Measurements from ENCODE around the gene KRT6C. TPM values are rescaled to one million over a fixed set of nuclear protein-coding genes. Genes with fewer than 3 reads are reported as not detected.
"Not testable (repeated sequence)": the region's sequence is repeated elsewhere in the genome, so short reads cannot be mapped to it uniquely, and the experiment has no call there.

KRT6C gene
- total and polyA plus RNA-seq, 2 experiments from 2014 or later: not detected

- H3K27ac Mint-ChIP-seq; H3F3A ChIP-seq (replicated peaks; ENCODE audit: low read depth); H3K36me3 ChIP-seq (ENCODE audit: insufficient read depth); H3K79me2 ChIP-seq (replicated peaks; ENCODE audit: insufficient read depth); H3K4me3 Mint-ChIP-seq; H3K36me3 Mint-ChIP-seq (ENCODE audit: low read depth); H3K27ac ChIP-seq (ENCODE audit: low read depth); H2AFZ ChIP-seq; H4K20me1 ChIP-seq (replicated peaks; ENCODE audit: insufficient read depth); H3K4me2 ChIP-seq; H3K9me2 ChIP-seq (ENCODE audit: insufficient read depth); ATAC-seq; H3K27me3 ChIP-seq (ENCODE audit: insufficient read depth); DNase-seq (ENCODE audit: low spot score); H3K4me3 ChIP-seq: not testable (repeated sequence)
- Mint-ChIP-seq H3K4me1 (peaks cover 26% of the 10 kb centered on the region), H3K27me3 (ENCODE audit: insufficient read depth, low read depth, poor library complexity) (peaks cover 13% of the 10 kb centered on the region), H3K9me3 (peaks cover 15% of the 10 kb centered on the region)
- peaks cover 19% of the 10 kb centered on the region for H3K4me1 ChIP-seq (ENCODE audit: insufficient read depth)
Measured at GRCh38 chr12:52492405-52492804, 18.8 kb upstream of the KRT6C start.

GRCh38 chr12:52491495-52491894 lies 17.9 kb upstream of the KRT6C start:
- not testable (repeated sequence) for H4K20me1 ChIP-seq (replicated peaks; ENCODE audit: insufficient read depth); H3K36me3 ChIP-seq (ENCODE audit: insufficient read depth); H3K4me3 Mint-ChIP-seq; H3K27me3 ChIP-seq (ENCODE audit: insufficient read depth); H3K9me2 ChIP-seq (ENCODE audit: insufficient read depth); DNase-seq (ENCODE audit: low spot score); H3K27me3 Mint-ChIP-seq (ENCODE audit: insufficient read depth, low read depth, poor library complexity); ATAC-seq; H3K4me3 ChIP-seq; H3K36me3 Mint-ChIP-seq (ENCODE audit: low read depth); H3K79me2 ChIP-seq (replicated peaks; ENCODE audit: insufficient read depth); H3K27ac ChIP-seq (ENCODE audit: low read depth); H3F3A ChIP-seq (replicated peaks; ENCODE audit: low read depth); H3K4me2 ChIP-seq; H2AFZ ChIP-seq; H3K27ac Mint-ChIP-seq
- Mint-ChIP-seq H3K4me1 (peaks cover 18% of the 10 kb centered on the region), H3K9me3 (peaks cover 17% of the 10 kb centered on the region)
- H3K4me1 ChIP-seq (ENCODE audit: insufficient read depth): peaks cover 15% of the 10 kb centered on the region

GRCh38 chr12:52488736-52489135 lies 15.1 kb upstream of the KRT6C start:
- H3F3A ChIP-seq (replicated peaks; ENCODE audit: low read depth): no peaks in the 10 kb centered on the region
- H3K9me2 ChIP-seq (ENCODE audit: insufficient read depth): no peaks in the 10 kb centered on the region
- H3K79me2 ChIP-seq (replicated peaks; ENCODE audit: insufficient read depth): no peaks in the 10 kb centered on the region
- H3K27me3 ChIP-seq (ENCODE audit: insufficient read depth): no peaks in the 10 kb centered on the region
- H3K27ac Mint-ChIP-seq: no peak overlapping the region
- no peaks in the 10 kb centered on the region; the same call in 2 of the 3 replicates for H3K4me1 Mint-ChIP-seq
- no peaks in the 10 kb centered on the region for H4K20me1 ChIP-seq (replicated peaks; ENCODE audit: insufficient read depth)
- H3K4me2 ChIP-seq: no peak overlapping the region
- no peak overlapping the region for H3K4me3 Mint-ChIP-seq
- peaks cover 3% of the 10 kb centered on the region; the same call in 2 of the 3 replicates for H3K36me3 Mint-ChIP-seq (ENCODE audit: low read depth)
- DNase-seq (ENCODE audit: low spot score): no peak
- H3K27ac ChIP-seq (ENCODE audit: low read depth): no peak overlapping the region
- H3K9me3 Mint-ChIP-seq: peaks cover 17% of the 10 kb centered on the region
- no peak overlapping the region for H2AFZ ChIP-seq
- H3K27me3 Mint-ChIP-seq (ENCODE audit: insufficient read depth, low read depth, poor library complexity): peaks cover 2% of the 10 kb centered on the region
- ATAC-seq: no peak
- H3K36me3 ChIP-seq (ENCODE audit: insufficient read depth): no peaks in the 10 kb centered on the region
- no peak overlapping the region for H3K4me3 ChIP-seq
- no peaks in the 10 kb centered on the region for H3K4me1 ChIP-seq (ENCODE audit: insufficient read depth)
- TF ChIP-seq ZNF462 (CRISPR knock-in tag; IDR thresholded peaks at IDR 0.05): no peak
- TF ChIP-seq NANOG (IDR thresholded peaks at IDR 0.05; ENCODE audit: borderline replicate concordance): no peak
- TF ChIP-seq STAT1 (IDR thresholded peaks at IDR 0.05; ENCODE audit: unreplicated experiment): no peak
- no peak for TF ChIP-seq CTCF (conservative IDR thresholded peaks at IDR 0.05; ENCODE audit: low read depth in 2 of 2)
- TF ChIP-seq EZH2phosphoT487 (IDR thresholded peaks at IDR 0.05; ENCODE audit: unreplicated experiment): no peak
- TF ChIP-seq POLR2AphosphoS5 (IDR thresholded peaks at IDR 0.05; ENCODE audit: low read depth): no peak
- TF ChIP-seq ZNF114 (CRISPR knock-in tag; IDR thresholded peaks at IDR 0.05): no peak
- no peak for TF ChIP-seq JUNB (IDR thresholded peaks at IDR 0.05; ENCODE audit: unreplicated experiment)
- TF ChIP-seq CREB1 (CRISPR knock-in tag; IDR thresholded peaks at IDR 0.05; ENCODE audit: low read depth): no peak
- no peak for TF ChIP-seq ZNF331 (CRISPR knock-in tag; IDR thresholded peaks at IDR 0.05; ENCODE audit: low read depth)

All from GM23338 (cell line).